Left lobe of liver (tissue), 2 donors: Measurements from ENCODE around the gene KIF15. TPM values are rescaled to one million over a fixed set of nuclear protein-coding genes. Genes with fewer than 3 reads are reported as not detected.

ENCODE experiments used
- ATAC-seq: fragments of 200-7000 bp; cut with Tn5 transposase; one replicate; pipeline ENCODE4 v1.9.1; 2020; ENCODE audit warnings: mild to moderate bottlenecking, moderate library complexity
- DNase-seq: peaks from one replicate; pipeline ENCODE4 v3.0.0-alpha.2; 2020; ENCODE audit warnings: low spot score
- total RNA-seq: library from RNA; stranded (reverse); gene quantifications from one replicate; pipeline ENCODE4 v1.2.1, GENCODE V29; 2021
- donor health status: DM: no; HTN: no; CAD: no; lungs with moderate emphysema.
- donor health status: DM: no; HTN: yes; CAD: no.

Gene KIF15
- total RNA-seq, 1 donor from 2014 or later, result 0.28 TPM

DNA sequence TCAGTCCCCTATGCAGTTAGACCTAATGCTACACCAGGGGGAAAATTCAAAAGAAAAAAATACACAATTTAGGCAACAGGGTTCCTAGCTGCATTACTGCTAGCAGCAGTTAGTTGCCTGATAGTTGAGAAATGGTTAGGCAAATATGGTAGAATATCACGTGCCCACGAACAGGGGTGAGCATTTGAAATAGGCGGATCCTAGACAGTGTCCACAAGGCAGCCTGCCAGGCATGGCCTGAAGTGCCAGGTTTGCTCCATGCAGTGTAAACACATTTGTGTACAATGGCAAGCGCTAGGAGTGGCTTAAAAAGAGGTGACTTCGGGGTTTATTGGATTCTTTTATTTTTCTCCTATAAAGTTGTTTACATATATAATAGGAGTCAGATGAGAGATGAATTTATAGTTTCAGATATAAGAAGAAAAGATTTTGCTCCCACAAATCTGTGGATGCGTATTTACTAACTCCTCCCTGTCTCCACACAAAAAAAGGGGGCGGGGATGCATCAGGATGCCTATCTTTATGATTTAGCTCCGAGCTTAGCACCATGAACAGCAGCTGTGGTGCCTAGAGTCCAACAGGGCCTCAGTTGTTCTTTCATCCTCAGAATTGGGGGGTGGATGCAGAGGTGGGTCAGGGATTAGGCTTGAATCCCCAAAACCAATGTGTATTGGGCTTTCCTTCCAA is 108.9 kb downstream of the KIF15 start:
- ATAC-seq, result peak; percentile 96
- DNase-seq, result peak; percentile 98

DNA sequence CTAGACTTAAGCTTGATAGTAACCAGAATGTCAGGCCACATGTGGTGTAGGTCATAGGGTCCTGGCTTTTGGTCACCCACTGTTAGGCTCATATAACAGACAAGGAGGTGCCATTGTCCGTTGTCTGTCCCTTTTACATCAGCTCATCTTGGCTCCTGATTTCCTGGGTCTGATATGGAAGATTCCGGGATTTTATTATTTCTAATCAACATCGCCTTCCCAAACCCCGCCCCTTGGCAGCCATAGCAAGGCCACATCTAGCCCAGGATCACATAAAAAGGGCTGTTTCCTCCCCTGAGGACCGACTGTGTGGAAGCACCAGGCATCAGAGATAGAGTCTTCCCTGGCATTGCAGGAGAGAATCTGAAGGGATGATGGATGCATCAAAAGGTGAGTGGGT is 112.7 kb downstream of the KIF15 start, which contains the start of gene TGM4:
Gene TGM4 (plus strand): TSS at position 301 of the 400 bp plus-strand sequence. CDS start 71 bp downstream, at position 372.
- ATAC-seq (no peak), DNase-seq (no peak)

GRCh38 chr3:44875596-44875995 is 114.0 kb downstream of the KIF15 start:
- no peak for DNase-seq
- ATAC-seq, result no peak

DNA sequence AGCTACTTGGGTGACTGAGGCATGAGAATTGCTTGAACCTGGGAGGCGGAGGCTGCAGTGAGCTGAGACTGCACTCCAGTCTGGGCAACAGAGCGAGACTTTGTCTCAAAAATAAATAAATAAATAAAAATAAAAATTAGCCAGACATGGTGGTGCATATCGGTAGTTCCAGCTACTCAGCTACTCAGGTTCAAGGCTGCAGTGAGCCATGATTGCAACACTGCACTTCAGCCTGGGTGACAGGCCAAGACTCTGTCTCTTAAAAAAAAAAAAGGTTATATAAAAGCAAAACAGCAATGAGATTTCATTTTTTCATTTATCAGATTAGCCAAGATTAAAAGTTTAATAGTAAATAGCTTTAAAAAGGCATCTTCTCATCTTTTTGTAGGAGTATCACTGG is 115.7 kb downstream of the KIF15 start:
- ATAC-seq, result peak; percentile 62
- no peak for DNase-seq

GRCh38 chr3:44880284-44880683 is 118.7 kb downstream of the KIF15 start:
- no peak for ATAC-seq
- no peak for DNase-seq

DNA sequence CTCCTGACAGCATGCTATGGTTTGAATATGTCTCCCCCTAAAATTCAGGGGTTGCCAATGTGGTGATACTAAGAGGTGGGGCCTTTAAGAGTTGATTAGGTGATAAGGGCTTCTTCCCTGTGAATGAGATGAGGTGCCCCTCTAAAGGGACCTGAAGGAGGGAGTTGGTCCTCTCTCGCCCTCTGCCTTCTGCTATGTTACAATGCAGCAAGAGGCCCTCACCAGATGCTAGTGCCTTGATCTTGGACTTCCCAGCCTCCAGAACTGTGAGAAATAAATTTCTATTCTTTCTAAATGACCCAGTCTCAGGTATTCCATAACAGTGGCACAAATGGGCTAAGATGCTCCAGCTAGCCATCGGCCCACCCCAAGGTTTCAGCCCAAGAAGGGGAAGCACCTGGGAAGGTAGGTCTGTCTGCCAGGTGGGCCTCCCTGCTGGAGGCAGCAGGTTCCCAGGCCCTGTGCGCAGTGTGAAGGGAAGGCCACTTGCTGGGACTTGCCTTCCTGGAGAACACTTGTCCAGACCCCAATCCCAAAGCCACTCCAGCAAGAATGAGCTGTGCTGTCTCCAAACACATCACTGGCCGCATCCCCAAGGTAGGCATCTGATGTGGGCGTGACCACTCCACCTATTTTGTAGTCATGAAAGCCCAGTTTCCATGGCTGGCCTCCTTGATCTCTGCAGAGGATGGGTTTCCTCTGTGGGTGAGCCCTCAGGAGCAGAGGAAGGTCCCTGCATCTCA is 121.8 kb downstream of the KIF15 start:
- DNase-seq (no peak), ATAC-seq (no peak)

GRCh38 chr3:44883999-44884431 is 122.4 kb downstream of the KIF15 start:
- DNase-seq, result no peak
- ATAC-seq, result no peak

- DNase-seq, result no peak
- no peak for ATAC-seq
Observed at GRCh38 chr3:44885618-44886017, 124.0 kb downstream of the KIF15 start.

DNA sequence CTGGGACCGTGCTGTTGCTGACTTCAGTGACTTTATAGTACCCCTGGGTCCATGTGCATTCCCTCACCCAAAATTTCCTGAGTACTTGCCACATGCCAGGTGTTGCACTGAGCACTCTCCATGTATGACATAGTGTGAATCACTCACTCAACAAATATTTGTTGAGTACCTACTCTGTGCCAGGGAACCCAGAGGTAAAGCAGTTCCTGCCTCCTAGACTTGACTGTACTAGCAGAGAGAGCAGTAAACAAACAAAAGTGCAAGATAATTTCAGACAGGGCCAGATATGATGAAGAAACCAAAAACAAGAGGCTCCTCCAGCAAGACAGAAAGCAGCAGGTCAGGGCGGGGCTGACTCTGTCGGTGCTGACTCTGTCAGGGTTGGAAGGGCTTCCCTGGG is 125.0 kb downstream of the KIF15 start:
- DNase-seq, result no peak
- no peak for ATAC-seq

DNA sequence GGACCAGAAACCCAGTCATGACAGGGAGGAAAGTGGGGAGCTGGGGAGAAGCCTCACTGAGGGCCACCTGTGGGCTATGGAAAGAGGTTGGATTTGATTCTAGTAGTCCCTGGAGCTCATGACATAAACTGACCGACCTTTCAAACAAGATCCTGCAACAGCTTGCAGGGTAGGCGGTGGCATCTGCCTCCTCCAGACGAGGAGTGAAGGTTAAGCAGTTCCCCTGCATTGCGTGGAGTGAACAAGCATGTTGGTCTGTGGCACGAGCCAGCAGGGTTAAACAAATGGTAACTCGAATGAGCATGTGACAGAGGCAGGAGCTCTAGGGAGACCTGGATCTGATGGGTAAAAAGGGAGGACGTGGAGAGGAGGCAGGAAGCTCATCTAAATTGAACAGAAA is 125.5 kb downstream of the KIF15 start:
- DNase-seq (no peak), ATAC-seq (no peak)

- ATAC-seq (no peak), DNase-seq (no peak)
Observed at GRCh38 chr3:44890258-44890657, 128.7 kb downstream of the KIF15 start.

DNA sequence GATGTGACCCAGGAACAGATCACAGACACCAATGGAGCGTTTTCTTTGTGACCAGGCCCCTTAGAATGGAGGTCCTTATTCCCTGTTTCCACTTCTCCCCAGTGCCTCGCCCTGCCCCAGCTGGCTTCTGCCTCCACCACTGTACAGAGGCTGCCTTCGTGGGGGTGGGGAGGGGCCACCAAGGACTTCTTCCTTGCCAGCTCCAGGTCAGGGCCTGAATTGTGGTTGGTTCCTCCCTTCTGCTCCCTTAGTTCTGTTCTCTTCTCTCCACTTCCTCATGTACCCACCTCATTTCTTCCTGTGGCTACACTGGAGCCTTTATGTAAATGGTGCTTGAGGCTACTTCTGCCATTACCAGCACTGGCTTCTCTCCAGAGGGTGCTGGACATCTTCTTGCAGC is 129.3 kb downstream of the KIF15 start:
- no peak for ATAC-seq
- no peak for DNase-seq

GRCh38 chr3:44892689-44893088 is 131.1 kb downstream of the KIF15 start:
- DNase-seq (no peak), ATAC-seq (no peak)

GRCh38 chr3:44893097-44893496 is 131.5 kb downstream of the KIF15 start:
- ATAC-seq, result no peak
- DNase-seq, result no peak

- DNase-seq (no peak), ATAC-seq (no peak)
Observed at GRCh38 chr3:44894485-44894884, 132.9 kb downstream of the KIF15 start.

DNA sequence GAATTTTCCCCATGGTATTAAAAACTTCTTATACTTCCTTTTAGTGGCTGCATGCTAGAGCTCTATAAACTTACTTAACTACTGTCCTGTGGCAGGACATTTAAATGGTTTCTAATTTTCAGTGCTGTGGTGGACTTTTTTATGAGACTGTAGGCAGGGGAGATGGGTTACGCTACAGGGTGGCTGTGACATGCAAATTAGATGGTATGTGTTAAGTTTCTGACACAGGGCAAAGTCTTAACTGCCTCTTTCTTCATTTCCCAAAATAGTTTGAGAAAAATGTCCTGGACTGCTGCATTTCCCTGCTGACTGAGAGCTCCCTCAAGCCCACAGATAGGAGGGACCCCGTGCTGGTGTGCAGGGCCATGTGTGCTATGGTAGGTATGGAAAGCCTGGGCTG is 134.8 kb downstream of the KIF15 start:
- ATAC-seq, result no peak
- no peak for DNase-seq

GRCh38 chr3:44899683-44900367 is 138.2 kb downstream of the KIF15 start:
- no peak for DNase-seq
- no peak for ATAC-seq

GRCh38 chr3:44902628-44903027 is 141.0 kb downstream of the KIF15 start:
- DNase-seq (no peak), ATAC-seq (peak; percentile 29)
